HT-29 (cell line): ENCODE measurements around the gene SOS1. TPM values are rescaled to one million over a fixed set of nuclear protein-coding genes. Genes with fewer than 3 reads are reported as not detected.
"Not testable (repeated sequence)": the region's sequence is repeated elsewhere in the genome, so short reads cannot be mapped to it uniquely, and the experiment has no call there.

Source experiments
- DNase-seq: peaks from one replicate; pipeline ENCODE4 v3.0.0-alpha.2; 2015; ENCODE audit warnings: low spot score
- total RNA-seq: library from RNA; depleted of rRNA; stranded (reverse); fragments of >200 nt; shearing (Covaris generic); gene quantifications from 2 replicates; pipeline ENCODE4 v1.2.3, GENCODE V29; 2014

SOS1 gene
- total RNA-seq, 1 experiment from 2014 or later, result 11.5 TPM

DNA sequence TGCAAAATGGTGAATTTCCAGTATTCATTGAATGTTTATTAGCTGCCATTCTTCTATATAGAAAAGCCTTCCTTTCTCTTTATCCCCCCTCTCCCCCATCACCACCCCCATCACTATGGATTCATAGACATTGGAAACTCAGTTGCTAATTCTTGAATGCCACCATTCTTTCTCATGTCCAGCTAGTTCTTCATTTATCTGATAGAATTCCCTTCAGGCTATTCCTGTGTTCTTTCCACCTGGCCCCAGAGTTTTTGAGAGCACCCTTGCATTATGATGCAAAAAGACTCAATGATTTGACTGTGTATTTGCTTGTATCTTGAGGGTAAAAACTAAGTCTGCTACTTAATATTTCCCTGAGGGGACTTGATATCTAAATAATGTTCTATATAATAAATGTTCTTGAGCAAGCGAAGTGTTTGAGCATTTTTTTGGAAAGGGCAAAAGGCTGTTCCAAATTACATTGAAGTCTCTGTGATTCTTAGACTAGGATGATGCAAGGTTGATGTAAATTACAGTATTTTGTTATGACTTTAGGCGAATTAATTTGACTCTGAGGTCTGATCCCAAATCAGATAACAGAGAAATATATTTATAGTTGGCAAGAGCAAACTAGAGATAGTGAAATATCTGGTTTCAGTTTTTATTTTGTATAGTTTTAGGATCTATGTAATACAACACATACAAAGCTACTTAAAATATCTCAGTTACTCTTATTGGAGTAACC is 18.8 kb upstream of the SOS1 start:
- DNase-seq, result no peak

DNA sequence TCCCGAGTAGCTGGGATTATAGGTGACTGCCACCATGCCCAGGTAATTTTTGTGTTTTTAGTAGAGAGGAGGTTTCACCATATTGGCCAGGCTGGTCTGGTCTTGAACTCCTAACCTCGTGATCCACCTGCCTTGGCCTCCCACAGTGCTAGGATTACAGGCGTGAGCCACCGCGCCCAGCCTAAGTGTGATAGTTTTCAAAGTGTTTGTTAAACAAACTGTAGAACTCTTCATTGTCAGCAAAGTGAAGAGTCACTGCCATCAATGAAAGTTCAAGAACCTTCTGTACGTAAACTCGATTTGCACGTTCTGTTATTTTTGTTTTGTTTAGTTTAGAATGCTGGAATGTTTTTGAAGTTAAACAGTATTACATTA is 18.0 kb upstream of the SOS1 start:
- no peak for DNase-seq

GRCh38 chr2:39138187-39138836 is 17.5 kb upstream of the SOS1 start:
- DNase-seq, result not testable (repeated sequence)

GRCh38 chr2:39136799-39137198 is 15.9 kb upstream of the SOS1 start:
- DNase-seq, result no peak

GRCh38 chr2:39135690-39136259 is 14.9 kb upstream of the SOS1 start:
- DNase-seq, result no peak

- DNase-seq, result no peak
Measured at GRCh38 chr2:39133215-39133851, 12.5 kb upstream of the SOS1 start.

DNA sequence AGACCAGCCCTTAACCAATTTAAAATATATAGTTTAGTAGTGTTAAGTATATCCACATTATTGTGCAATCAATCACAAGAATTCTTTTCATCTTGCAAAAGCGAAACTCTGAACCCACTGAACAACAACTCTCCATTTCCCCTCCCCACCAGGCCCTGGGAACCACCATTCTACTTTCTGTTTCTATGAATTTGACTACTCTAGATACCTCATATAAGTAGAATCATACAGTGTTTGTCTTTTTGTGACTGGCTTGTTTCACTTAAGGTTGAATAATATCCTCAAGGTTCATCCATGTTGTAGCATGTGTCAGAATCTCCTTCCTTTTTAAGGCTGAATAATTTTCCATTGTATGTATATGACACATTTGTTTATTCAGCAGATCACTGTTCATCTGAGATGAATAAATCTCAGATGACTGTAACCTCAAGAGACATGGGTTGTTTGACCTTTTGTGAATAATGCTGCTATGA is 8.1 kb upstream of the SOS1 start:
- DNase-seq, result no peak

DNA sequence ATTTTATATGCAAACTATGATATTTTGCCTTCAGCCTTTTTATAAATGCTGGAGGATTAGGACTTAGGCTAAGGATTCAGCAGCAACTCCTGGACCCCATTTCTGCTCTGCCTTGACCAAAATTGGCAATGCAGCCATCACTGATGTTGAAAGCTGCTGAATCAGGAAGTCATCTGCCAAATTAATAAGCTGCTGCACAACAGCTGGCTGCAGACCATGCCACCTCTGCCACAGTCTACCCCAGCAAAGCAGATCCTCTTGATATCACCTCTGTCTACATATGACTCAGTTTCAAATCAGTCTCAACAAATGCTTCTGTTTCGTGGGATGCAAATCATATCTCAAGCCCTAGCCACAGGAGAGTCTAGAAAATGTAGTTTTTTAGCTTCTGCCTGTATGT is 7.1 kb upstream of the SOS1 start:
- DNase-seq, result no peak

DNA sequence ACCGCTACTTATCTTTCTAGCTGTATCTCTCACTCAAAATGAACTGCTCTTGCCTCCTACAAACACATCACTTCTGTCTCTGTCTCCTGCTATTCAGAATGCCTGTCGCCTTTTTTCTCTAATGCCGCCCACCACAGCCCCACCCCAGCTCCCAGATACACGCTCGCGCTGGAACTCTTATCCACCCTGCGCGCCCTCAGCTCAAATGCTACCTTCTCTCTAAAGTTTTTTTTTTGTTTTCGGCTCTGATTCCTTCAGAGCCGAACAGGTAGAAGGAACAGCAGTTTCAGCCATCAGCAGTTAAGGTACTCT is 3.9 kb upstream of the SOS1 start:
- no peak for DNase-seq

GRCh38 chr2:39124000-39124745 is 3.3 kb upstream of the SOS1 start:
- DNase-seq, result peak; percentile 94

- no peak for DNase-seq
Measured at GRCh38 chr2:39123436-39123999, 2.7 kb upstream of the SOS1 start.

GRCh38 chr2:39121523-39122063 is 742 bp upstream of the SOS1 start:
- DNase-seq, result no peak

- no peak for DNase-seq
Measured at GRCh38 chr2:39120521-39120770, 405 bp downstream of the SOS1 start.

DNA sequence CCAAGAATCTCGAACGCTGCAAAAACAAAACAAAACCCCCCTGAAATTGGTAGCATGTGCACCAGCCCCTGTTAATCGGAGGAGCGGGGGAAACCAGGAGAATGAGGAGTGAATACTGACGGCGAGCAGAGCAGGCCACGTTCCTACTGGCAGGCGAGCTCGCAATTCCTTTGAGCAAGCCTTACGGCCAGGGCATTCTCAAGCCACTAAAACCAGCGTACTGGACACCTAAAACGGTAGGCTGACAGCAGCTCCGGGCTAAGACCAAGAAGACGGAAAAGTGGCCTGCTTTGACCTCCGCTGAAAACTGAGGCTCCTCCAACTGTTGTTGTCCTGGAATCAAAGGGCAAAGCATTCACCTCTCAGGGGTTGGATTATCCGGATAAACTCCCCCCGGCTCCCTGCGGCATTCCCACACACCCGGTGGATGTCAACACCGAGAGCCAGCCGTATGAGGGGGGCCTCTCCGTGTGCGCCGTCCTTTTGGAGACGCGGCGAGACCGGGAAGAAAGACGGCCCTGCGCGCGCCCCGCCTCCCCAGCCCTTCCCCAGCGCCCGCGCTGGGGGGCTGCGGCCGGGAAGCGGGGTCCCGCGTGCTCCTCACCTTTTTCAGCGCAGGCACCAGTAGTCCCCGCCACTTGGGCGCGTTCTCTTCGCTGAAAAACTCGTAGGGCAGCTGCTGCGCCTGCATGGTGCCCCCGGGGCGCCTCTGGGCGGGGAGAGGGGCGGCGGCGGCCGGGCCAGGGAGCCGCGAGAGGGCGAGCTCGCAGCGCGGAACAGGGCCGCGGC is 925 bp downstream of the SOS1 start:
- DNase-seq, result peak; percentile 62

- no peak for DNase-seq
Measured at GRCh38 chr2:39118786-39119499, 1.9 kb downstream of the SOS1 start.

GRCh38 chr2:39115556-39115955 is 5.3 kb downstream of the SOS1 start:
- DNase-seq, result no peak

- DNase-seq, result no peak
Measured at GRCh38 chr2:39114771-39115170, 6.1 kb downstream of the SOS1 start.

DNA sequence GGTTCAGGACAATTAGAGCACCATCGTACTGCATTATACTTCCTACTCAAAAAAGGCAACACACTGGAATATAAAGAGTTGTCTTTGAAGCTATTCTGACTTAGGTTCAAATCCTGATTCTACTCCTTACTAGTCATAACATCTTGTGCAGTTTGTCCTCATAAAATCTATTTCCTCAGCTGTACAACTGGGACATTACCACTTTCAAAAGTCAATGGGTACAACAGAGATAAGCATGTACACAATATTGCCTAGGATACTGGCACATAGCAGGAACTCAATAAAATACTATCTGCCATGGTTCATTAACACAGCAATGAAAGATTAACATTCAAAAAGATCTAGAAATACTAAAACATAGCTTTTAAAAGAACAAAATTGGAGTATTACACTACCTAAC is 11.3 kb downstream of the SOS1 start:
- DNase-seq, result no peak

- DNase-seq, result no peak
Measured at GRCh38 chr2:39108377-39108776, 12.5 kb downstream of the SOS1 start.

- DNase-seq, result no peak
Measured at GRCh38 chr2:39107724-39108273, 13.1 kb downstream of the SOS1 start.
